ENCODE data around the gene HLA-DPA1. TPM values are rescaled to one million over a fixed set of nuclear protein-coding genes. Genes with fewer than 3 reads are reported as not detected.
A peak's percentile ranks its signal among the peaks of the same experiment; 100 is the strongest.
"Not testable (repeated sequence)": the region's sequence is repeated elsewhere in the genome, so short reads cannot be mapped to it uniquely, and the experiment has no call there.

Gene HLA-DPA1
- 0.31 and 0.34 TPM in 2 replicates for total RNA-seq (2014; rRNA removed; shearing (Covaris generic))

DNA sequence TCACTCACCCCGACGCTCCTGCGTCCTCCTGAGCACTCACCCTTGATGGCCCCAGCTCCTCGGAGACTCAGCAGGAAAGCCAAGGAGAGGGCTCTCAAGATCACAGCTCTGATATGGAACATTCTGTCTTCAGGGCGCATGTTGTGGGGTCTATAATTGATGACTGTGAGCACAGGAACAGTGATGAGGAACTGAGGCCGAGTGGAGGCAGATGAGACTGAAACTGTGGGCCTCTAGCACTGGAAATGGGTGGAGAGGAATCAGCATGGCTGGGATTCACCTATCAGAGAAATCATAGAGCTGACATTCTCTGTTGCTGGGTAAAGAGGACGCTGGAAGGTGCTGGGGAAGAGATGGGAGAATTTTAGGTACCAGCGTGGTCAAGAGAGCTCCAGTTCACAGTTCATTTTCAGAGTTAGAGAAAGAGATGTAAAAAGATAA, at the start of gene HLA-DPA1:
Gene HLA-DPA1, minus strand, starts transcription at position 219 of the 441 bp plus-strand sequence.
- no peak for DNase-seq (ENCODE audit: low spot score)

GRCh38 chr6:33123181-33123580, 49.7 kb upstream of the HLA-DPA1 start:
- DNase-seq (ENCODE audit: low spot score): no peak

DNA sequence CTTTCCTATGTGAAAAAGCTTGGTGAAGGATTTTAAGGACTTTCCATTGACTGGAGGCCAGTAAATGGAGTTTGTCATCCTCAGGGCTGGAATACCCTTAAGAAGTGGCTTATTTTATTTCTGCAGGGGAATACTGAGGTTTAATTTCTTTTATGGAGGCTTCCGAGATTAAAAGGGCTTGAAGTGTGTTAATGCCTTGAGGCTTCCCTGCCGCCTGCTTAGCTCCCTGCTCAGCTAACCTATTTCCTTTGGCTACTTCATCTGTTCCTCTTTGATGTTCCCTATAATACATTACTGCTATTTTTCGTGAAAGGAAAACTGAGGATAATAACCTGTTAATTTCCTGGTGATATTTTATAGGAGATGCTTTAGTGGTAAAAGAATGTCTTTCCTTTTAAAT, 46.6 kb upstream of the HLA-DPA1 start:
- DNase-seq (ENCODE audit: low spot score): no peak

DNA sequence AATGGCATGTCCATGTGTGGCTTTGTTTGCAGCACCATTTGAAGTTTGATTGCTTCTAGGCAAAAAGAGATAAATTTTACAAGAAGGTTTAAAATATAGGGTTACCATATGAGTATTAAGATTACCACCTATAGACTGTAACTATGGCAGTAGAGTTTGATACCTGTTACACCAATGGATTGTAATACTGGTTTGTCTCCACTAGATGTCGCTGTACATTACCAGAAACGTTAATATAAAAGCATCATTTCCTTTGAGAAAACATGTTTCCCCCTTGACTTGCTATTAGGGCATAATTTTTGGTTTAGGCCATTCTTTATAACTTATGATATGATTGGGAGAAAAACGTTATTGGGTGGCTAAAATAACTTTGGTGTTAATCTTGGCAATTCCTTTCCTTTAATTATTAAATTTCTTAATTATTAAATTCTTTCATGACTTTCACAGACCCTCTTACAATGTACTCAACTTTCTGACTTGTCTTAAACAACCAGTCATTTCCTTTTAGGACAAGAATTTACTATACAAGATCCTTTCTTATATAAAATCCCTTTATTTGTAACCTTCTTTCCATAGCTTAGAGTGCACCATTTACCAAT, 45.2 kb upstream of the HLA-DPA1 start:
- DNase-seq (ENCODE audit: low spot score): peak; percentile 37

DNA sequence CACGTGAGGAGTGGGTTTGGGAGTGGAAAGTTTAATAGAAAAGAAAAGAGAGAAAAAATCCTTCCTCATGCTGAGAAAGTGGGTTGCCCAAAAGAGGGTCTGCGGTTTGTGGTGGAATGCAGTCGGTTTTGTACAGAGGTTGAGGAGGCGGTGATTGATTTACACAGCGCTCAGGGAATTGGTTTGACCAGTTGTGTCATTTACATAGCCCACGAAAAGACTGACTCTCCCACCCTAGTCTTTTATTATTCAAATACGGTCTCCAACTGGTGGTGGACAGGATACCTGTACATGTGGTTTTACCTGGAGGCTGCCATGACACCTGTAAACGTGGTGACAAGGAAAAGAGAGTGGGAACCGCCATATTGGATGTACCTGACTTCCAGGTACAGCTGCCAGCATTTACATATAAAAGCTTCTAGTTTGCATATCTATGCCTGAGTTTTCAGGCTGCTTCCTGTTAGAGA, 44.4 kb upstream of the HLA-DPA1 start:
- DNase-seq (ENCODE audit: low spot score): no peak

DNA sequence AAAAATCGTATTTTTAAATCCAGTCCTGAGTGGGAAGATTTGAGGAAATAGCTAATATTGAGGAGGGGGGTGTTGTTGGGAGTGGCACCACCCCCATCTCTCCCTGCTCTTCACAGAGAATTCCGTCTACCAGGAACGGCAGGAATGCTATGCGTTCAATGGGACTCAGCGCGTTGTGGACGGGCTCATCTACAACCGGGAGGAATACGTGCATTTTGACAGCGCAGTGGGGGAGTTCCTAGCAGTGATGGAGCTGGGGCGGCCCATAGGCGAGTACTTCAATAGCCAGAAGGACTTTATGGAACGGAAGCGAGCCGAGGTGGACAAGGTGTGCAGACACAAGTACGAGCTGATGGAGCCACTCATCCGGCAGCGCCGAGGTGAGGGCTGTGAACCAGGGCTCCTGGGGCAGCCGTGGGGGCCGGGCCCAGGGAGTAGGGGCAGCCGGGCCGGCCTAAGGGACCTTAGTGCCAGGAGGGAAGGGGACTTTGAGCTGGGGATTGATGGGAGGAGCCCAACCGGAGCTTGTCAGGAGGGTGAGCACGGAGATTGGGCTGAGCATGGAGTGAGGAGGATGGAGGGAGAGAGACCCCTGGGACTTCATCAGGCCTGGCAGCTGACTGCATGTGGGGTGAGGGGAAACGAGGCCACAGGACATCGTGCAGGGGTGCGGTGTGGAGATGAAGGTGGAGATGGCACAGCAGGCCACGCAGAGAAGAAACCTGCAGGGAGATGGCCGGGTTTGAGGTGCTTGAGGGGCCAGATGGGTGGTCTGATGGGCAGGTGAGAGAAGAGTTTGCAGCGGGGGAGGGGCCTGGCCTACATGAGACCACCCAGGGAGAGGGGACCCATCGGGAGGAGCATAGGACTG, 43.6 kb upstream of the HLA-DPA1 start:
- no peak for DNase-seq (ENCODE audit: low spot score)

- no peak for DNase-seq (ENCODE audit: low spot score)
Measured at GRCh38 chr6:33116417-33116816, 43.0 kb upstream of the HLA-DPA1 start.

- DNase-seq (ENCODE audit: low spot score): no peak
Measured at GRCh38 chr6:33114406-33114805, 41.0 kb upstream of the HLA-DPA1 start.

- no peak for DNase-seq (ENCODE audit: low spot score)
Measured at GRCh38 chr6:33113755-33114154, 40.3 kb upstream of the HLA-DPA1 start.

DNA sequence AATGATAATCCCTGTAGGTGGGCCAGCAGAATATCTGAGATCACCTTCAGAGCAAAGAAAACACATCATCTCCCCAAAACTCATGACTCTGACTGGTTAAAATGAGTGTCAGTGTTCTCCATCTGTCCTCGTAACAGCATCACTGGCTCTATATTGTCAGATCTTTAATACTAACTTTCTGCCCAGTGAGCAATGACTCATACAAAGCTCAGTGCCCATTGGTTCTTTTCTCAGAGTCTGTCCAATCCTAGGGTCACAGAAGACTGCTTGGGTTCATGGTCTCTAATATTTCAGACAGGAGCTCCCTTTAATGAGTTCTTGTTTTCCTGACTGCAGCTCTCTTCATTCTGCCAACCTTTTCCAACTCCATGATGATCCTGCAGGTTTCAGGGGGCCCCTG, 38.7 kb upstream of the HLA-DPA1 start:
- peak; percentile 53 for DNase-seq (ENCODE audit: low spot score)

- no peak for DNase-seq (ENCODE audit: low spot score)
Measured at GRCh38 chr6:33108307-33108706, 34.9 kb upstream of the HLA-DPA1 start.

GRCh38 chr6:33107641-33108040, 34.2 kb upstream of the HLA-DPA1 start:
- DNase-seq (ENCODE audit: low spot score): no peak

GRCh38 chr6:33105916-33106871, 32.7 kb upstream of the HLA-DPA1 start:
- no peak for DNase-seq (ENCODE audit: low spot score)

- DNase-seq (ENCODE audit: low spot score): no peak
Measured at GRCh38 chr6:33105386-33105785, 31.9 kb upstream of the HLA-DPA1 start.

DNA sequence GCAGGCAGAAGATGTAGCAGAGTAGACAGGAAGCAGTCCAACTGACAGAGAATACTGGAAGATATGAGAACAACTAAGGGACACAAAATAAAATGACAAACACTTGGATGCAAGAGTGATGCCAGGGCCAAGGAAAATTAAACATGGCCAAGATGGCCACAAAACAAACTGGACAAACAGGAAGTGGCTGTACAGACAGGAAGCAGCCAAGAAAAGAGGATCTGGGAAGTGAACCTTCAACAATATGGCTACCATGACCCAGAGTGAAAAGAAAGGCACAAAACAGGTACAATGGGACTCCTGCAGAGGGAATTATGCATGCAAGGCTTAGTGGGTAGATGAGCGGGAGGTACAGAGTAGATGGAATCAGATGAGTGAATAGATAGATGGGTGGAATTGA, 31.4 kb upstream of the HLA-DPA1 start:
- DNase-seq (ENCODE audit: low spot score): no peak

- no peak for DNase-seq (ENCODE audit: low spot score)
Measured at GRCh38 chr6:33103776-33104175, 30.3 kb upstream of the HLA-DPA1 start.

- not testable (repeated sequence) for DNase-seq (ENCODE audit: low spot score)
Measured at GRCh38 chr6:33101121-33101737, 27.8 kb upstream of the HLA-DPA1 start.

DNA sequence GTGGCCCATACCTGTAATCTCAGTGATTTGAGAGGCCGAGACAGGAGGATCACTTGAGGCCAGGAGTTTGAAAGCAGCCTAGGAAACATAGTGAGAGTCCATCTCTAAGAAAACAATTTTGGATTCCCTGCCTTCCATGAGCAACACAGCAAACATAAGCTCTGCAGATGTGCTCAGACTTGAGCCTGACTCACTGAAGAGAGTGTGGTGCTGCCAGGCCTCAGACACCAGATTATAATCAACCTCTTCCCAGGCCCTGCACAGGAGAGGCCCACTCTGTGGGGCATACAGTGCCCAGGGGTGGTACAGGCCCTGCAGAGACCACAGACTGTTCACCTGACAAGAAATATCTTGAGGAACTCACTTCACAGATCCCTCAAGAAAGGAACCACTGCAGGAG, 22.2 kb upstream of the HLA-DPA1 start:
- DNase-seq (ENCODE audit: low spot score): no peak

- no peak for DNase-seq (ENCODE audit: low spot score)
Measured at GRCh38 chr6:33093855-33094254, 20.4 kb upstream of the HLA-DPA1 start.

DNA sequence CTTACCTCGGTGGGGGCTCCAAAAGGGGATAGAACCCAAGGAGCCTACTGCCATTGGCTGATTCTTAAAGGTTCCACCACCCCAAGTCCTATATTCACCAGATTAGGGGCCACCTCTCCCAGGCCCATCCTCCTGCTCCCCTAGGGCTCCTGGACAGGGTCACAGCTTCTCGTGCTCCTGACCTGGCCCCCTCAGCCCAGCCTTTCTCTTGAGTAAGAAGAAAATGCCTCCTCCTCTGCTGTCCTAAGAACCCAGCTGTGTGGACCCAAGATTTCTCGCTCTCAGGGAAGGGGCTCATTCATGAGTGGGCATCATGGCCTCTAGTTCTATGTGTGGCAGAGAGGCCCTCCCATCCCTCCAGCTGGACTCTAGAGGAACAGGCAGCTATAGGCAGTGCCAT, 18.9 kb upstream of the HLA-DPA1 start:
- no peak for DNase-seq (ENCODE audit: low spot score)

- DNase-seq (ENCODE audit: low spot score): no peak
Measured at GRCh38 chr6:33091957-33092356, 18.5 kb upstream of the HLA-DPA1 start.

All from A172 (cell line).